Activated CD4-positive, alpha-beta T cell treated with anti-CD3 and anti-CD28 coated beads, Interleukin-2, amount 10 ng/mL, durations not matched to agents 24 days and 14 days (primary cell): ENCODE results near the gene CXCR1. TPM values are rescaled to one million over a fixed set of nuclear protein-coding genes. Genes with fewer than 3 reads are reported as not detected.
A peak's percentile ranks its signal among the peaks of the same experiment; 100 is the strongest.
"Not testable (repeated sequence)": the region's sequence is repeated elsewhere in the genome, so short reads cannot be mapped to it uniquely, and the experiment has no call there.

ENCODE experiments used
- DNase-seq: peaks from one replicate; pipeline ENCODE4 v3.0.0; 2022
- H3K27ac Mint-ChIP-seq: one replicate; pipeline ENCODE4 v1.8.0; 2022; ENCODE audit warnings: mild to moderate bottlenecking, mixed read lengths
- H3K27me3 Mint-ChIP-seq: one replicate; pipeline ENCODE4 v1.8.0; 2022; ENCODE audit warnings: mixed read lengths
- H3K36me3 Mint-ChIP-seq: one replicate; pipeline ENCODE4 v1.8.0; 2022; ENCODE audit warnings: low read depth, mild to moderate bottlenecking, mixed read lengths
- H3K4me1 Mint-ChIP-seq: one replicate; pipeline ENCODE4 v1.8.0; 2021; ENCODE audit warnings: mixed read lengths
- H3K4me3 Mint-ChIP-seq: one replicate; pipeline ENCODE4 v1.8.0; 2022; ENCODE audit warnings: mild to moderate bottlenecking, moderate library complexity, mixed read lengths
- H3K9me3 Mint-ChIP-seq: one replicate; pipeline ENCODE4 v1.8.0; 2021; ENCODE audit warnings: mixed read lengths
- intact Hi-C: fragments of 100-400 bp; cut with micrococcal nuclease; formaldehyde crosslinking; loops from one replicate; pipeline ENCODE4 v1.15.1; 2023
- total RNA-seq: library from RNA; stranded (reverse); gene quantifications from 2 replicates; pipeline ENCODE4 v1.2.3, GENCODE V29; 2022

Gene CXCR1
- total RNA-seq, 1 donor from 2014 or later, result not detected

DNA sequence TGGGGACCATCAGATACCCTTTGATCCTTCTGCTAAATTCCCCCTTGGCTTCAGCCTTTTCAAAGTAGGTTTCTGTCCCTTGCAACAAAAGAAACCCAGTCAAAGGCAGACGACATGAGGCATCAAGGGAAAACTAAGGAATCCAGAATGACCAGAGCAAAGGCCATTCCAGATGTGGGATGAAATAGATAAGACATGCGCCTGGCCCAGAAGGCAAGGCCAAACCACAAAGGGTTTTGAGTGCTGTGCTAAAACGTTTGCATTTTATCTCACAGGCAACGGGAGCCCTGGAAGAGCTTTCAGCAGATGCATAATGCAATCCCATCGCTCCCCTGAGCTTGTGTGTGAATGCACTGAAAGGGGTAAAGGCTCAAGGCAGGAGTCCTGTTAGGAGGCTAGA is 17.7 kb downstream of the CXCR1 start:
- Mint-ChIP-seq H3K9me3 (no peaks in the 10 kb centered on the region), H3K4me3 (no peak overlapping the region), H3K4me1 (peaks cover 5% of the 10 kb centered on the region), H3K27me3 (peaks cover 23% of the 10 kb centered on the region), H3K27ac (no peak overlapping the region), H3K36me3 (no peaks in the 10 kb centered on the region)
- intact Hi-C loops, result no loop called here
- no peak for DNase-seq

DNA sequence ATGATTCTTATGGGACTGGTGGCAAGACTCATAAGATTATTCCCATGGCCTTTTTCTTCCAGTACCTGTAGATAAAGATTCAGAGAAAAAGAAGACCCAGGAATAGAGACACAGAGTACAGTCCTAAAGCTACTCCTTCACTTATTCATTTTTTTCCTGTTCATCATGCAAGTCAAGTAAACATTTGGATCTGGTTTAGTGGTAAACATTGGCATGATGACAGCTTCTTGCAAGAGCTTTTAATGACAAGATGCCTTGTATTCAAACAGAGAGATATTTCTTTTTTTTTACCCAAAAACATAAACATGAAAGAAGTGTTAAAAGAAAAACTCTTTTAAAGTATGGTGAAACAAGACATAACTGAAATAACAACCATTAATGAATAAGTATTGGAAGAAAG is 20.7 kb downstream of the CXCR1 start:
- no peaks in the 10 kb centered on the region for H3K9me3 Mint-ChIP-seq
- no peak overlapping the region for H3K4me3 Mint-ChIP-seq
- no peaks in the 10 kb centered on the region for H3K36me3 Mint-ChIP-seq
- H3K4me1 Mint-ChIP-seq, result peaks cover 5% of the 10 kb centered on the region
- H3K27me3 Mint-ChIP-seq, result peaks cover 20% of the 10 kb centered on the region
- no peak overlapping the region for H3K27ac Mint-ChIP-seq
- DNase-seq, result no peak
- intact Hi-C loops, result no loop called here

DNA sequence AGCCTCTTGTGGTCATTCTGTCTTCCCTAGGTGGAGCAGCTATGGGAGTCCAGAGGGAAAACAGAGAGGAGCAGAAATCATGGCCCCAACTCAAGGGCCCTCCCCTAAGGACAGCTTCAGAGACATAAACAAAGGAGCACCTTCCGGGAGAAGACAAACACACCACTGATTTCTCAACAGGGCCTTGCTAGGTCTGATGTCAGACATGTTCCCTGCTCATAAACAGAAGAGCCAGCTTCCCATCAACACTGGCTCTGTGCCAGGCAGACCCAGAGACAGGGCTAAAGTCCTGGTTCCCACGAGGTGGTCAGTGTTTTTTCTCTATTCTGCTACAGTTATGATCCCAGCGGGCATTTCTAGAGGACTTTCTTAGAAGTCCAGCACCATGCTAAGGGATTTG is 21.6 kb downstream of the CXCR1 start:
- H3K4me1 Mint-ChIP-seq, result peaks cover 2% of the 10 kb centered on the region
- no peak overlapping the region for H3K27ac Mint-ChIP-seq
- H3K36me3 Mint-ChIP-seq, result no peaks in the 10 kb centered on the region
- peaks cover 20% of the 10 kb centered on the region for H3K27me3 Mint-ChIP-seq
- no peak overlapping the region for H3K4me3 Mint-ChIP-seq
- no peak for DNase-seq
- intact Hi-C loops, result no loop called here
- no peaks in the 10 kb centered on the region for H3K9me3 Mint-ChIP-seq

DNA sequence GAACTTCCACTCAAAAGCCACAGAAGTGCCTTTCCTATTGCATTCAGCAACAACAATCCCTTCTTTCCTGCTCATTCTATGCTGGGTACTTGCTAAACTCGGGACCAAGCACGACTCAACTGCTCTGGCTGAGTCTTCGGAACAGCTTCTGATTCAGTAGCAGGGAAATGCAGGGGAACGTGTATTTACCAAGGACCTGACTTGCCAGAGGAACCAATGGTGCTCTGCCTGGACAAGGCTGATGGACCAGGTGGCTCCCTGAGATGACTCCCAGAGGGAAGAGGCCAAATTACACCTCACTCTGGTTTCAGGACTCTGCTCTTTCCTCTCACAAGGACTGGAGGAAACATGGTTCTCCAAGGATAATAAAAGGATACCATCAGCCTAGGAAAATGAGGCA is 28.7 kb downstream of the CXCR1 start:
- DNase-seq, result no peak
- no peak overlapping the region for H3K4me3 Mint-ChIP-seq
- peaks cover 36% of the 10 kb centered on the region for H3K27me3 Mint-ChIP-seq
- H3K9me3 Mint-ChIP-seq, result no peaks in the 10 kb centered on the region
- no peak overlapping the region for H3K27ac Mint-ChIP-seq
- H3K36me3 Mint-ChIP-seq, result no peaks in the 10 kb centered on the region
- intact Hi-C loops, result no loop called here
- H3K4me1 Mint-ChIP-seq, result no peaks in the 10 kb centered on the region

DNA sequence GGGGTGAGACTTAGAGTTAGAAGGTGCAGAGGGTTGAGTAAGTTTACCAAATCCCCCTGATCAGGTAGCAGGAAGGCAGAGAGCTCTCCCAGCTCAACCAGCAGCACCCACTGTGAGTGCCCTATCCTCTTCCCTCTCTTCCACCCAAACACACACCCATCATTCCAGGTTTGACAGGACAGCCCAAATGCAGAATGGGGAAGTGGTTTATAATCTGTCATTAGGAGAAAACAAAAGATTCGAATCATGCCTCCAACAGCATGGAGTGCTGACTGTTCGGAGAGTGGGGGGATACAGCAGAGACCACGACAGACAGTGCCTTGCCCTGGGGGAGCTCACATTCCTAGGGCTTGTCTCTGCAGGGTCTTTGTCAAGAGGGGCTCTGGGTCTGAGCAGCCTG is 29.2 kb downstream of the CXCR1 start:
- H3K4me3 Mint-ChIP-seq, result no peak overlapping the region
- no peaks in the 10 kb centered on the region for H3K9me3 Mint-ChIP-seq
- H3K4me1 Mint-ChIP-seq, result no peaks in the 10 kb centered on the region
- intact Hi-C loops, result no loop called here
- peaks cover 34% of the 10 kb centered on the region for H3K27me3 Mint-ChIP-seq
- DNase-seq, result no peak
- H3K27ac Mint-ChIP-seq, result no peak overlapping the region
- H3K36me3 Mint-ChIP-seq, result no peaks in the 10 kb centered on the region

DNA sequence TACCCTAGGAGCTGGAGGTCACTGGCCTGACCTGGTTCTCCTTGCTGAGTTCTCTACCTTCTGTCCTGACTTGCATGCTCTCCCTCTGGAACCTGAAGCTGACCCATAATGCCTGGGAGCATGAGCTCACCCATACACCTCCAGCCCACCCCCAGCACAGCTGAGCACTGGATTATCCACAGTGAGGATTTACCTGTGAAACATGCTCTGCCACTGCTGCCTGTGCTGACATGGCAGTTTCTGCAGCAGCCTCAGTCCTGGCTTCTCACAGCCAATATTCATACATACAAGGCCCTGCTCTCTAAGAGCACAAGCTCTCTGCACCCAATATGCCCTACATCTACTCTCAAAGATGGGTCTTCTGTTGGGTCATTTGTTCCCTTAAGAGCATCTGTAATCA is 35.9 kb downstream of the CXCR1 start:
- Mint-ChIP-seq H3K9me3 (no peaks in the 10 kb centered on the region), H3K27me3 (peaks cover 7% of the 10 kb centered on the region)
- intact Hi-C loops, result no loop called here

DNA sequence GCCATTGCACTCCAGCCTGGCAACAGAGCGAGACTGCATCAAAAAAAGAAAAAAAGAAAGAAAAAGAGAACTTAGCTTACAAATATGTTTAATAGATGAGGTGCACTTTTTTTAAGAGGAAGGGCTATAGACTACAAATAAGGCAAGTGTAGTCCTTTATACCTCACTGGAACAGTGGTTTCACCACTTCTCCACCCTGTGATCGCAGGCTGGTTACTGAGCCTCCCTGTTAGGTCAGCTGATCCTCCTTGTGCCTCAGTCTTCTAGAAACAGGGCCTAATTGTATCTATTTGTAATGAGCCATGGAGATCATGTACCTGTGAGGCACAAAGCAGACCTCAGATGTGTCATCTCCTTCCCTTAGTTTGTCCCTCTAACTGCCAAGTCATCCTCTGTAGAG is 36.4 kb downstream of the CXCR1 start:
- no peaks in the 10 kb centered on the region for H3K36me3 Mint-ChIP-seq
- no peak overlapping the region for H3K4me3 Mint-ChIP-seq
- DNase-seq, result no peak
- peaks cover 7% of the 10 kb centered on the region for H3K27me3 Mint-ChIP-seq
- peaks cover 7% of the 10 kb centered on the region for H3K4me1 Mint-ChIP-seq
- intact Hi-C loops, result no loop called here
- no peak overlapping the region for H3K27ac Mint-ChIP-seq
- no peaks in the 10 kb centered on the region for H3K9me3 Mint-ChIP-seq

More for the DNA sequence above, 35.9 kb downstream of the CXCR1 start:
- no peaks in the 10 kb centered on the region for H3K36me3 Mint-ChIP-seq
- H3K27ac Mint-ChIP-seq, result no peak overlapping the region
- no peak overlapping the region for H3K4me3 Mint-ChIP-seq
- DNase-seq, result no peak
- H3K4me1 Mint-ChIP-seq, result peaks cover 3% of the 10 kb centered on the region

DNA sequence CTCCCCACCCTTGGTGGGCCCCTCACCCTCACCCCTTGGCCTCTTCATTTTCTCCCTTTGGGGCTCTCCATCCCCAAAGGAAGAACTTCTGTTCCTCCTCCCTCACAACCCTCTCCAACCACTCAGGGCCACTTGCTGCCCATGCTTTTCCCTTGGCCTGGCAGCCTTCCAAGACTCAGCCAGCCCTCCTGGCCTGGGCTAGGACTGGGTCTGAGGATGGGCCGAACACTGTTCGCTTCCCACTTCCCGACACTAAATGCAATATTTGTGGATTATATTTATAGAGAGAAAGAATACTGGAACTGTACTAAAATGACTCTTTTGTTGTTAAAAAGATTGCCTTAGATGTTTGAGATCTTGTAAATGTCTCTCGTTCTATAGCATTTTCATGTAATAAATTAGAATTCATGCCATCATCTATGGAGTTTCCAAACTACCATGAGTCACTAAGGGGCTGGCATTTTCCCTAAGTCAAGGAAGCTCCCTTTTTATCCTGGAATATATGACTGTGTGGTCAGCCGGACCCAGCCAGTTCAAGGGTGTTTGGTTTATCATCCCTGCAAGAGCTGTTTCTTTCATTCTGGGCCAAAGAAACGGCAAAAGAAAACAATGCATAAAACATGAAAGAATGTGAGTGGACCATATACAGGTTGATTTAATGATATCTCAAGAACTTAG is 37.2 kb downstream of the CXCR1 start:
- no peak overlapping the region for H3K4me3 Mint-ChIP-seq
- no peaks in the 10 kb centered on the region for H3K9me3 Mint-ChIP-seq
- no peak for DNase-seq
- intact Hi-C loops, result no loop called here
- no peaks in the 10 kb centered on the region for H3K36me3 Mint-ChIP-seq
- peaks cover 7% of the 10 kb centered on the region for H3K4me1 Mint-ChIP-seq
- H3K27me3 Mint-ChIP-seq, result peaks cover 7% of the 10 kb centered on the region
- no peak overlapping the region for H3K27ac Mint-ChIP-seq

DNA sequence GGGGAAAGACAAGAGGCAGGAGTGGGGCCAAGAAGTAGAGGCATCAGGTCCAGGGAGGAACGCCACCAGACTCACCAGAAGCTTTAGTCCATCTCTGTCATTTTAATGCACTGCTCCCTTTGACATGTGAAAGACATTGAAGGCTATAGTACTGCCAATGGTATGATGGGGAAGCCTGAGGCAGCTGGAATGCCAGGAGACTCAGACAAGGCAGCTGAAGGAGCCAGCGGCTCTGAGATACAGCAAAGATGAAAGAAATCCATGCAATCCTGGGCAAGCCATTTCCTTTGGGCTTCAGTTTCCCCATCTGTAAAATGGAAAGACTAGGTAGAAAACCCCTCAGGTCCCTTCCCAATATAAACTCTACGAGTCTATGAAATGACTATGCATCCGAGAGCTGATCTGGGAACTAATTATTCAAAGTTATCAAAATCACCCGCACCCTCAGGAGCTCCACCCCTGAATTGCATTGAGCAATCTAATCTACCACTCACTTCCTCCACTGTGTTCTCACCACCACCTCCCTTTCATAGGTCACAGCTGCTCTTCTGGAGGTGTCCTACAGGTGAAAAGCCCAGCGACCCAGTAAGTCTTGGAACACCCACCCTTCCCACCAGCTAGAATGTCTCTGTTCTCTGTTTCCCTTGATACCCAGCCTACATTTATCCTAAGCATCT is 37.8 kb downstream of the CXCR1 start:
- Mint-ChIP-seq H3K27ac (no peak overlapping the region), H3K27me3 (peaks cover 7% of the 10 kb centered on the region), H3K4me3 (no peak overlapping the region)

DNA sequence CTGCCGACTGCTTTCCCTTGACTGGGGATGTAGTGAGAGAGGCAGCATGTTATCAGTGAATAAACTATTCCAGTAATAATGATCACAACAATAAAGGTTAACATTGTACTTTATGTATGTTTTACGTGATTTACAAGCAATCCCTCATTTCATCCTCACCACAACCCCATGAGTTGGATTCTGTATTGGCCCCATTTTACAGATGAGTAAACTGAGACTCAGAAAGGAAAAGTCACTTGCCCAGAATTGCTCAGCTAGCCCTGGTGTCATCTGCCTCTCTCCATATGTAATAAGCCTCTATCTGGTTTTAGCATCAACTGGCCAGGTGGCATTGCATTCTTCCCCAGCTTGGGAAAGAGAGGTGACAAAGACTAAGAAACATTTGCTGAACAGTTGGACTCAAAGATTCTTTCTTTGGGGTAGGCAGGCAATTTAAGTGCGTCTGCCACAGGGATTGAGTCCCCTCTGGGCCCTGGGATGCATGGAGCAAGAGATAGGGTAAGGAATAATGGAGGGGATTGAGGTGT is 38.8 kb downstream of the CXCR1 start:
- intact Hi-C loops, result no loop called here
- Mint-ChIP-seq H3K27me3 (peaks cover 7% of the 10 kb centered on the region), H3K9me3 (no peaks in the 10 kb centered on the region), H3K4me1 (peaks cover 7% of the 10 kb centered on the region), H3K27ac (no peak overlapping the region), H3K36me3 (no peaks in the 10 kb centered on the region), H3K4me3 (no peak overlapping the region)
- DNase-seq, result no peak

More for the DNA sequence above, 37.8 kb downstream of the CXCR1 start:
- intact Hi-C loops, result no loop called here
- Mint-ChIP-seq H3K9me3 (no peaks in the 10 kb centered on the region), H3K36me3 (no peaks in the 10 kb centered on the region), H3K4me1 (peaks cover 7% of the 10 kb centered on the region)
- DNase-seq, result no peak

DNA sequence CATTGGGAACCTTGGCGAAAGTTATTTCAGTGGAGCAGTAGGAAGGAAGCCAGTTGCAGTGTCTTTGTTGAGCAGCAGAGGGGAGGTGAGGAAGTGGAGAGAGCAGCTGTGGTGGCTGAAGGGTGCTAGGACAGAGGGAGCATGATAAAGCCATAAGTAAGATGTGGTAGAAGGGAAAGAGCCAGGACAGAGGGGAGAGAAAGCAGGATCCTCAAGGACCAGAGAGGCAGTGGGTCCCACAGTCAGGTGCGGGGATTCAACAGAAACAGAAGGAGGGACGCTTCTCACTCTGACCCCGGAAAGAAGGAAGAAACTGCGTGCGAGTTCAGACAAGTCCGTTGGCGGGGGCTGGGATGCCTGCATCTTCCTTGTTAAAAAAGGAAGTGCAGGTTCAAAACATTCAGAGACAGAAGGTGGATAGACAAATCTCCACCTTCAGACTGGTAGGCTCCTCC is 41.1 kb downstream of the CXCR1 start, which contains the start of gene CXCR2:
CXCR2 (plus strand) TSS at position 403 of the 455 bp plus-strand sequence. CDS start 8,774 bp downstream, outside the sequence.
- no peaks in the 10 kb centered on the region for H3K9me3 Mint-ChIP-seq
- H3K27me3 Mint-ChIP-seq, result peaks cover 9% of the 10 kb centered on the region
- intact Hi-C loops, result no loop called here
- peaks cover 7% of the 10 kb centered on the region for H3K4me1 Mint-ChIP-seq
- peak within 1 kb of the TSS; percentile 63 for H3K4me3 Mint-ChIP-seq
- H3K36me3 Mint-ChIP-seq, result no peaks in the 10 kb centered on the region
- H3K27ac Mint-ChIP-seq, result peak within 1 kb of the TSS; percentile 43
- DNase-seq, result peak; percentile 60

DNA sequence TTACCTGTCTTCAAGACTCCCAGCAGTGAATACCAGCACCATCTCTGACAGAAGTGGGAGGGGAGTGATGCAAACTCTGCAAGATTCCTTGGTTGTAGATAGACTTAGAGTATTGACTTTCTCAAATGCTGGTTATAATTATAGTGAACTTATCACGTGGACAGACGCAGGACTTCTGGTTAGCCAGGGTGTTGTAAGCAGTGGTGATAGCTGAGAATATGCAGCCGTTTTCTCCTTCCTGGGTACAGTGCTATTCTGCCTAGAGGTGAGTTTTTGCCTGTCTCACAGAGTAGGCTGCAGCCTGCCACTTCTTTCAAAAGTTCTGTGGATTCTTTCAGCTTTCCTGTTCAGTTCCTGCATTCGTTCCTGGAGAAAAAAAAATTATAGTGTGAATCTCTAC is 41.7 kb downstream of the CXCR1 start:
- Mint-ChIP-seq H3K27me3 (peaks cover 9% of the 10 kb centered on the region), H3K9me3 (no peaks in the 10 kb centered on the region), H3K36me3 (no peaks in the 10 kb centered on the region), H3K27ac (no peak overlapping the region), H3K4me1 (peaks cover 7% of the 10 kb centered on the region), H3K4me3 (no peak overlapping the region)
- DNase-seq, result no peak
- intact Hi-C loops, result no loop called here

DNA sequence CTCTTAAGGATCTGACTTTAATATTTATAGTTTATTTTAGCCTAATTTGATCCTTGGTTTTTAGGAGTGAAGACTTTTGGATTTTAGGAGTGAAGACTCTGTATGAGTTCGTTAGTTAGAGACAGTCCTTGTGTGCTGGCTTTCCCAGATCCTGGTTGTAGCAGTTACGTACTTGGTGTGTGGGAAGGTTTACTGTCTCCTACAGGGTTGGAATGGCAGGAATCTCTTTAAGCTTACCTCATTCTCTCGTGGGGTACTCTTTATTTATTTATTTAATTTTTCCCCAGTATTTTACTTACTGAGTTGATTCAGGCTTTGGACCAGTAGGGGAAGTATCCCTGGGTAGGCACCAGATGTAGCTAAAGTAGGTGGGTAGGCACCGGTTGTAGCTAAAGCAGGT is 42.8 kb downstream of the CXCR1 start:
- DNase-seq, result no peak
- intact Hi-C loops, result no loop called here
- H3K9me3 Mint-ChIP-seq, result peaks cover 2% of the 10 kb centered on the region

DNA sequence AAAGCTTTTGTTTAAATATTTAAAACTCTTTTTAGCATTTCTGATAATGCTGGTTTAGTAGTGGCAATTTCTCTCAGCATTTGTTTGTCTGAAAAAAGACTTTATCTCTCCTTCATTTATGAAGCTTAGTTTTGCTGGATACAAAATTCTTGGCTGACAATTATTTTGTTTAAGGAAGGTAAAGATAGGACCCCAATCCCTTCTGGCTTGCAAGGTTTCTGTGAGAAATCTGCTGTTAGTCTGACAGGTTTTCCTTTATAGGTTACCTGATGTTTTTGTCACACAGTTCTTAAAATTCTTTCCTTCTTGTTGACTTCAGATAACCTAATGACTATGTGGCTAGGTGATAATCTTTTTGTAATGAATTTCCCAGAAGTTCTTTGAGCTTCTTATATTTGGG is 44.5 kb downstream of the CXCR1 start:
- H3K36me3 Mint-ChIP-seq, H3K27ac Mint-ChIP-seq, H3K4me1 Mint-ChIP-seq, H3K27me3 Mint-ChIP-seq, intact Hi-C loops, H3K4me3 Mint-ChIP-seq, DNase-seq, H3K9me3 Mint-ChIP-seq: not testable (repeated sequence)

More for the DNA sequence above, 42.8 kb downstream of the CXCR1 start:
- Mint-ChIP-seq H3K4me3 (no peak overlapping the region), H3K36me3 (no peaks in the 10 kb centered on the region), H3K27ac (no peak overlapping the region), H3K4me1 (peaks cover 7% of the 10 kb centered on the region), H3K27me3 (peaks cover 4% of the 10 kb centered on the region)
